Hepatocyte (in vitro differentiated cells): ENCODE results near the gene SOX6. TPM values are rescaled to one million over a fixed set of nuclear protein-coding genes. Genes with fewer than 3 reads are reported as not detected.

Experiments used
- DNase-seq: peaks from one replicate; pipeline ENCODE4 v3.0.0-alpha.2; 2016; ENCODE audit warnings: low spot score
- H2AFZ ChIP-seq: fragments of 200-600 bp; sonication (generic); 2 replicates; pipeline ENCODE4 v1.6.0; 2016; ENCODE audit warnings: antibody characterized with exemption, mild to moderate bottlenecking
- H3K27ac ChIP-seq: fragments of 200-600 bp; sonication (generic); 2 replicates; pipeline ENCODE4 v1.5.1; 2016; ENCODE audit warnings: mild to moderate bottlenecking
- H3K27me3 ChIP-seq: fragments of 200-600 bp; sonication (generic); 2 replicates; pipeline ENCODE4 v1.6.1; 2016
- H3K36me3 ChIP-seq: fragments of 200-600 bp; sonication (generic); replicated peaks from 2 replicates; pipeline ENCODE4 v1.5.1; 2016; ENCODE audit warnings: low read depth; ENCODE audit not compliant: insufficient read depth
- H3K4me1 ChIP-seq: fragments of 200-600 bp; sonication (generic); 2 replicates; pipeline ENCODE4 v1.5.1; 2016; ENCODE audit warnings: mild to moderate bottlenecking, moderate library complexity; ENCODE audit not compliant: insufficient read depth
- H3K4me2 ChIP-seq: fragments of 200-600 bp; sonication (generic); 2 replicates; pipeline ENCODE4 v1.6.0; 2016
- H3K4me3 ChIP-seq: fragments of 200-600 bp; sonication (generic); 2 replicates; pipeline ENCODE4 v1.5.1; 2016; ENCODE audit warnings: mild to moderate bottlenecking
- H3K79me2 ChIP-seq: fragments of 200-600 bp; sonication (generic); 2 replicates; pipeline ENCODE4 v1.6.0; 2017; ENCODE audit warnings: mild to moderate bottlenecking
- H3K9me2 ChIP-seq: fragments of 200-600 bp; sonication (generic); replicated peaks from 2 replicates; pipeline ENCODE4 v1.6.0; 2017; ENCODE audit warnings: mild to moderate bottlenecking; ENCODE audit not compliant: insufficient read depth
- H3K9me3 ChIP-seq: fragments of 200-600 bp; sonication (generic); 2 replicates; pipeline ENCODE4 v1.5.1; 2016; ENCODE audit warnings: low read depth, mild to moderate bottlenecking
- H4K20me1 ChIP-seq: fragments of 200-600 bp; sonication (generic); 2 replicates; pipeline ENCODE4 v1.6.0; 2016; ENCODE audit warnings: mild to moderate bottlenecking; ENCODE audit not compliant: insufficient read depth, poor library complexity, severe bottlenecking
- EZH2 ChIP-seq: fragments of 200-600 bp; sonication (generic); IDR thresholded peaks from 2 replicates; pipeline ENCODE4 v1.6.1; 2016; ENCODE audit warnings: antibody characterized with exemption, mild to moderate bottlenecking, borderline replicate concordance
- EZH2phosphoT487 ChIP-seq: fragments of 200-600 bp; sonication (generic); IDR thresholded peaks from one replicate; pipeline ENCODE4 v1.6.1; 2018; ENCODE audit warnings: antibody characterized with exemption, mild to moderate bottlenecking, low read depth, moderate library complexity; ENCODE audit not compliant: unreplicated experiment, severe bottlenecking
- WGBS: methylation state at CpG from one replicate; pipeline ENCODE4 v1.1.6; 2016; ENCODE audit warnings: low lambda C conversion rate; ENCODE audit errors: missing lambda C conversion rate; 5-methylcytosine and 5-hydroxymethylcytosine counted together
- polyA plus RNA-seq: library from polyadenylated mRNA; unstranded; fragments of >200 nt; fragmentation: Nextera tagmentation; extraction: Ambion mirVana; gene quantifications from 2 replicates; pipeline ENCODE4 v1.2.1, GENCODE V29; 2016
- total RNA-seq: library from RNA; depleted of rRNA; stranded (reverse); fragments of >200 nt; gene quantifications from 2 replicates; pipeline ENCODE4 v1.2.3, GENCODE V29; 2014
- TF ChIP-seq, protein P1 (sequence below): fragments of 200-600 bp; sonication (generic); IDR thresholded peaks from 2 replicates; pipeline ENCODE4 v1.5.1; 2016; ENCODE audit warnings: antibody characterized with exemption, mild to moderate bottlenecking; ENCODE audit not compliant: poor library complexity

The SOX6 gene
- total and polyA plus RNA-seq, 2 experiments from 2014 or later: 23.2 to 75.7 TPM

DNA sequence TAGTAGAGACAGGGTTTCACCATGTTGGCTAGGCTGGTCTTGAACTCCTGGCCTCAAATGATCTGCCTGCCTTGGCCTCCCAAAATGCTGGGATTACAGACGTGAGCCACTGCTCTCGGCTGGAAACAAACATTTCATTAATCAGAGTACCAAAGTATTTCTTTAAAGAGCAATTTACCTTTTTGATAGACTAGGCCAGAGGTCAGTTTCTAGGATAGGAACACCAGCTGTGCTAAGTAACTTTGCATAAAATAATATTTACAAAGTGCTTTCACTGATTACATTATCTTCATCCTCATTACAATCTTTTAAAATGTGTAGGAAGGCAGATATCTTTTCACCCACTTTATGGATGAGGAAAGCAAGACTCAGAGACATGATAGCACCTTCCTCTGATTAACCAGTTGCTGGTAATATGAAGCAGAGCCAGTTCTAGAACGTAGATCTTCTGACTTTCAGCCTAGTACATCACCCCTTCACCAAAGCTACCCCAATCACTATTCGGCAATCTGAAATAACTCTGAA is 355.2 kb downstream of the SOX6 start:
- Histone ChIP-seq H3K79me2 (no peaks in the 10 kb centered on the region), H3K27me3 (no peaks in the 10 kb centered on the region), H3K4me3 (no peak overlapping the region), H3K36me3 (no peaks in the 10 kb centered on the region), H4K20me1 (no peaks in the 10 kb centered on the region), H3K4me2 (peak overlapping the region; percentile 54), H2AFZ (no peak overlapping the region), H3K9me2 (no peaks in the 10 kb centered on the region), H3K4me1 (peaks cover 8% of the 10 kb centered on the region), H3K9me3 (no peaks in the 10 kb centered on the region), H3K27ac (peak overlapping the region; percentile 63)
- WGBS: 57% methylated on average over 4 of the region's 4 CpGs
- no peak for DNase-seq
- no peak for TF ChIP-seq EZH2phosphoT487
- TF ChIP-seq EZH2: no peak
- TF ChIP-seq, protein P1, sequence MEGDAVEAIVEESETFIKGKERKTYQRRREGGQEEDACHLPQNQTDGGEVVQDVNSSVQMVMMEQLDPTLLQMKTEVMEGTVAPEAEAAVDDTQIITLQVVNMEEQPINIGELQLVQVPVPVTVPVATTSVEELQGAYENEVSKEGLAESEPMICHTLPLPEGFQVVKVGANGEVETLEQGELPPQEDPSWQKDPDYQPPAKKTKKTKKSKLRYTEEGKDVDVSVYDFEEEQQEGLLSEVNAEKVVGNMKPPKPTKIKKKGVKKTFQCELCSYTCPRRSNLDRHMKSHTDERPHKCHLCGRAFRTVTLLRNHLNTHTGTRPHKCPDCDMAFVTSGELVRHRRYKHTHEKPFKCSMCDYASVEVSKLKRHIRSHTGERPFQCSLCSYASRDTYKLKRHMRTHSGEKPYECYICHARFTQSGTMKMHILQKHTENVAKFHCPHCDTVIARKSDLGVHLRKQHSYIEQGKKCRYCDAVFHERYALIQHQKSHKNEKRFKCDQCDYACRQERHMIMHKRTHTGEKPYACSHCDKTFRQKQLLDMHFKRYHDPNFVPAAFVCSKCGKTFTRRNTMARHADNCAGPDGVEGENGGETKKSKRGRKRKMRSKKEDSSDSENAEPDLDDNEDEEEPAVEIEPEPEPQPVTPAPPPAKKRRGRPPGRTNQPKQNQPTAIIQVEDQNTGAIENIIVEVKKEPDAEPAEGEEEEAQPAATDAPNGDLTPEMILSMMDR: no peak

DNA sequence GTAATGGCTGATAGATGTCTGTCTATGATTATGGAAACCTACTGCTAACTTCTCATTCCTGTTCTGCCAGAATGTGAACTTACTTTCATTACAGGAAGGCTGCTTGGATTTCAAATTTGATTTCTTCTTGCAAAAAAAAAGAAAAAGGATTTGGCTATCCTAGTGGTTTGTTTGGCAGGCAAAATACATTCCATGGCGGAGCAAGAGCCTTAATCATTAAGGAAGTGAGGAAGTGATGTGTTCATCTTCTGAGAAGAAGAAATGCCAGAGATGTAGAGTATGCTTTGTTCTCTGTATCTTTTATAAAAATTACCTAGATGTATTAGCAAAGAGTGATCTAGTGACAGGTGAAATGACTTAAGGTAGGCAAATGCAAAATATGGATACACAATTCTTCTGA is 356.3 kb downstream of the SOX6 start:
- Histone ChIP-seq H3K9me2 (no peaks in the 10 kb centered on the region), H3K27ac (no peak overlapping the region), H4K20me1 (no peaks in the 10 kb centered on the region), H3K4me3 (no peak overlapping the region), H3K79me2 (no peaks in the 10 kb centered on the region), H3K4me1 (peaks cover 8% of the 10 kb centered on the region), H3K9me3 (no peaks in the 10 kb centered on the region), H3K27me3 (no peaks in the 10 kb centered on the region), H2AFZ (no peak overlapping the region), H3K4me2 (no peak overlapping the region), H3K36me3 (no peaks in the 10 kb centered on the region)
- TF ChIP-seq EZH2phosphoT487 (no peak), EZH2 (no peak)
- TF ChIP-seq, protein P1: no peak
- no peak for DNase-seq
- 95% methylated on average over 1 of the region's 1 CpG for WGBS

GRCh38 chr11:15993345-15993744 is 363.0 kb downstream of the SOX6 start:
- Histone ChIP-seq H3K27me3 (no peaks in the 10 kb centered on the region), H3K36me3 (no peaks in the 10 kb centered on the region), H3K9me2 (no peaks in the 10 kb centered on the region), H2AFZ (no peak overlapping the region), H3K79me2 (no peaks in the 10 kb centered on the region), H3K9me3 (no peaks in the 10 kb centered on the region), H3K27ac (no peak overlapping the region), H3K4me3 (no peak overlapping the region), H4K20me1 (no peaks in the 10 kb centered on the region), H3K4me2 (no peak overlapping the region), H3K4me1 (no peaks in the 10 kb centered on the region)
- TF ChIP-seq, protein P1: no peak
- TF ChIP-seq EZH2: no peak
- TF ChIP-seq EZH2phosphoT487: no peak
- DNase-seq: no peak
- 87% methylated on average over 4 of the region's 4 CpGs for WGBS

GRCh38 chr11:15991215-15991614 is 365.1 kb downstream of the SOX6 start:
- Histone ChIP-seq H3K27ac (no peak overlapping the region), H3K36me3 (no peaks in the 10 kb centered on the region), H3K4me2 (no peak overlapping the region), H3K9me3 (no peaks in the 10 kb centered on the region), H3K27me3 (no peaks in the 10 kb centered on the region), H3K4me3 (no peak overlapping the region), H3K79me2 (no peaks in the 10 kb centered on the region), H2AFZ (no peak overlapping the region), H4K20me1 (no peaks in the 10 kb centered on the region), H3K4me1 (no peaks in the 10 kb centered on the region), H3K9me2 (no peaks in the 10 kb centered on the region)
- no peak for DNase-seq
- TF ChIP-seq, protein P1: no peak
- TF ChIP-seq EZH2 (no peak), EZH2phosphoT487 (no peak)
- WGBS: 89% methylated on average over 3 of the region's 3 CpGs
